Esophagus muscularis mucosa (tissue), 4 donors: Measurements from ENCODE around the gene RGP1.

ENCODE experiments used
- CTCF ChIP-seq, 3 experiments: fragments of 200-600 bp in 2 of 3; fragments of 450-650 bp in 1 of 3; sonication (generic) in 2 of 3; IDR thresholded peaks; one replicate each; pipeline ENCODE4 v1.5.1; 2017 to 2019; ENCODE audit warnings: antibody characterized with exemption in 3 of 3, mild to moderate bottlenecking in 2 of 3, moderate library complexity in 1 of 3
- EP300 ChIP-seq: sonication (generic); formaldehyde crosslinking; IDR thresholded peaks from one replicate; pipeline ENCODE4 v1.6.1; 2017; ENCODE audit warnings: antibody characterized with exemption
- POLR2A ChIP-seq: fragments of 450-650 bp; IDR thresholded peaks from one replicate; pipeline ENCODE4 v1.6.1; 2017; ENCODE audit warnings: antibody characterized with exemption, moderate library complexity, mild to moderate bottlenecking, low read depth

GRCh38 chr9:35732800-35733541, 16.1 kb upstream of the RGP1 start:
- TF ChIP-seq POLR2A (no peak), CTCF (IDR thresholded peaks at IDR 0.05) (no peak), EP300 (no peak)
